Ishikawa (cell line): ENCODE results near the gene WDR75.

ENCODE experiments used
- CEBPB ChIP-seq: IDR thresholded peaks from 2 replicates; pipeline ENCODE4 v1.6.1; 2012
- CREB1 ChIP-seq: IDR thresholded peaks from 2 replicates; pipeline ENCODE4 v1.6.1; 2012; ENCODE audit warnings: low read depth
- EGR1 ChIP-seq: IDR thresholded peaks from 2 replicates; pipeline ENCODE4 v1.6.1; 2012
- EP300 ChIP-seq: IDR thresholded peaks from 2 replicates; pipeline ENCODE4 v1.6.1; 2012; ENCODE audit warnings: borderline replicate concordance
- FOXM1 ChIP-seq: IDR thresholded peaks from 2 replicates; pipeline ENCODE4 v1.6.1; 2012; ENCODE audit warnings: low read depth, borderline replicate concordance
- MAX ChIP-seq: IDR thresholded peaks from 2 replicates; pipeline ENCODE4 v1.6.1; 2012
- NFIC ChIP-seq: IDR thresholded peaks from 2 replicates; pipeline ENCODE4 v1.6.1; 2012
- RAD21 ChIP-seq: IDR thresholded peaks from 2 replicates; pipeline ENCODE4 v1.6.1; 2012; ENCODE audit warnings: low read depth
- REST ChIP-seq: IDR thresholded peaks from 2 replicates; pipeline ENCODE4 v1.6.1; 2012; ENCODE audit warnings: low read depth, mild to moderate bottlenecking
- TAF1 ChIP-seq: IDR thresholded peaks from 2 replicates; pipeline ENCODE4 v1.6.1; 2012; ENCODE audit warnings: low read depth, mild to moderate bottlenecking
- TCF12 ChIP-seq: IDR thresholded peaks from 2 replicates; pipeline ENCODE4 v1.6.1; 2012; ENCODE audit warnings: low read depth
- TEAD4 ChIP-seq: IDR thresholded peaks from 2 replicates; pipeline ENCODE4 v1.6.1; 2012
- USF1 ChIP-seq: IDR thresholded peaks from 2 replicates; pipeline ENCODE4 v1.6.1; 2012
- YY1 ChIP-seq: IDR thresholded peaks from 2 replicates; pipeline ENCODE4 v1.6.1; 2012; ENCODE audit warnings: low read depth
- ZBTB7A ChIP-seq: IDR thresholded peaks from 2 replicates; pipeline ENCODE4 v1.6.1; 2012; ENCODE audit warnings: low read depth

The WDR75 gene

GRCh38 chr2:189483571-189483970 lies 42.3 kb downstream of the WDR75 start:
- TF ChIP-seq FOXM1: no peak
- TF ChIP-seq MAX: no peak
- no peak for TF ChIP-seq CREB1
- TF ChIP-seq USF1: no peak
- TF ChIP-seq NFIC: no peak
- TF ChIP-seq REST: no peak
- no peak for TF ChIP-seq EGR1
- TF ChIP-seq ZBTB7A: no peak
- no peak for TF ChIP-seq TCF12
- no peak for TF ChIP-seq YY1
- TF ChIP-seq TAF1: no peak
- TF ChIP-seq TEAD4: no peak
- no peak for TF ChIP-seq EP300
- no peak for TF ChIP-seq RAD21
- TF ChIP-seq CEBPB: no peak

- TF ChIP-seq EP300 (no peak), TAF1 (no peak), TCF12 (no peak), CEBPB (no peak), ZBTB7A (no peak), CREB1 (no peak), EGR1 (no peak), NFIC (no peak), FOXM1 (no peak), YY1 (no peak), MAX (no peak), TEAD4 (no peak), RAD21 (no peak), REST (no peak), USF1 (no peak)
Measured at GRCh38 chr2:189483980-189484740, 42.9 kb downstream of the WDR75 start.

GRCh38 chr2:189485146-189485545 lies 43.9 kb downstream of the WDR75 start:
- no peak for TF ChIP-seq ZBTB7A
- TF ChIP-seq REST: no peak
- no peak for TF ChIP-seq YY1
- no peak for TF ChIP-seq CREB1
- no peak for TF ChIP-seq CEBPB

GRCh38 chr2:189486237-189486770 lies 45.0 kb downstream of the WDR75 start:
- TF ChIP-seq TEAD4 (no peak), ZBTB7A (no peak), EGR1 (0 out of 2 replicates have a peak, but pooled peaks have one; percentile 20), NFIC (no peak)
